ENCODE data around the gene CHAD.

- TF ChIP-seq CTCF (IDR thresholded peaks at IDR 0.05; ENCODE audit: poor library complexity, severe bottlenecking) (no peak), REST (IDR thresholded peaks at IDR 0.05; ENCODE audit: borderline replicate concordance) (no peak)
Observed at GRCh38 chr17:50447870-50448595, 20.6 kb downstream of the CHAD start.

Measured in neural cell (in vitro differentiated cells).